Muscle of arm (tissue), 14 donors: ENCODE data around the gene HELQ. TPM values are rescaled to one million over a fixed set of nuclear protein-coding genes. Genes with fewer than 3 reads are reported as not detected.
A peak's percentile ranks its signal among the peaks of the same experiment; 100 is the strongest.
"Not testable (repeated sequence)": the region's sequence is repeated elsewhere in the genome, so short reads cannot be mapped to it uniquely, and the experiment has no call there.

Source experiments
- DNase-seq: peaks from one replicate; pipeline ENCODE4 v3.0.0-alpha.2; 2013
- long read RNA-seq, 11 donors: transcript quantifications; one replicate each; lab custom pipeline, GENCODE V29; 2026
- polyA plus RNA-seq, 12 donors: library from polyadenylated mRNA; unstranded; fragments of 120-200 nt; gene quantifications; one replicate each; pipeline ENCODE4 v1.2.1, GENCODE V29; 2013; ENCODE audit not compliant: insufficient read length in 12 of 12

Gene HELQ
- polyA plus RNA-seq, result 10 to 100 TPM in 11 of 12 donors, not detected in 1; 16.2 to 26.8 (median 18.2) TPM
- long read RNA-seq, donor 1, partial matches to known transcripts, result 70 of 227 reads
- long read RNA-seq, donor 1, other reads (novel, unspliced or antisense), result 152 of 227 reads
- long read RNA-seq, donor 2, transcript HELQ-202 (2 exons, 744 nt), result major isoform, 5 of 12 reads
- long read RNA-seq, donor 2, partial matches to known transcripts, result 5 of 12 reads
- long read RNA-seq, donor 2, other reads (novel, unspliced or antisense), result 0 of 12 reads
- long read RNA-seq, donor 3, partial matches to known transcripts, result 5 of 7 reads
- long read RNA-seq, donor 3, other reads (novel, unspliced or antisense), result 0 of 7 reads
- long read RNA-seq, donor 4, partial matches to known transcripts, result 0 of 1 reads
- long read RNA-seq, donor 4, other reads (novel, unspliced or antisense), result 0 of 1 reads
- long read RNA-seq, donor 5, transcript HELQ-202 (2 exons, 744 nt), result major isoform, 7 of 10 reads
- long read RNA-seq, donor 5, partial matches to known transcripts, result 0 of 10 reads
- long read RNA-seq, donor 5, other reads (novel, unspliced or antisense), result 0 of 10 reads
- long read RNA-seq, donor 6, partial matches to known transcripts, result 0 of 2 reads
- long read RNA-seq, donor 6, other reads (novel, unspliced or antisense), result 0 of 2 reads
- long read RNA-seq, donor 7, result 0 reads
- long read RNA-seq, donor 8, partial matches to known transcripts, result 0 of 4 reads
- long read RNA-seq, donor 8, other reads (novel, unspliced or antisense), result 0 of 4 reads
- long read RNA-seq, donor 9, partial matches to known transcripts, result 7 of 72 reads
- long read RNA-seq, donor 9, other reads (novel, unspliced or antisense), result 64 of 72 reads
- long read RNA-seq, donor 10, partial matches to known transcripts, result 24 of 75 reads
- long read RNA-seq, donor 10, other reads (novel, unspliced or antisense), result 48 of 75 reads
- long read RNA-seq, donor 11, partial matches to known transcripts, result 6 of 14 reads
- long read RNA-seq, donor 11, other reads (novel, unspliced or antisense), result 0 of 14 reads

- DNase-seq, result peak; percentile 99
Measured at GRCh38 chr4:83455281-83456183, at the start of gene HELQ, which contains the start of gene MRPS18C. Gene HELQ, minus strand, starts transcription at chr4:83455823. Its CDS starts 130 bp downstream, at chr4:83455693. Gene MRPS18C, plus strand, starts transcription at chr4:83456058. Its CDS starts 20 bp downstream, at chr4:83456078.

- DNase-seq, result no peak
Measured at GRCh38 chr4:83504996-83505395, 49.4 kb upstream of the HELQ start.

- no peak for DNase-seq
Measured at GRCh38 chr4:83504503-83504902, 48.9 kb upstream of the HELQ start.

- no peak for DNase-seq
Measured at GRCh38 chr4:83503974-83504373, 48.4 kb upstream of the HELQ start.

- not testable (repeated sequence) for DNase-seq
Measured at GRCh38 chr4:83501671-83502070, 46.0 kb upstream of the HELQ start.

- DNase-seq, result no peak
Measured at GRCh38 chr4:83498187-83498586, 42.6 kb upstream of the HELQ start.

GRCh38 chr4:83496085-83496917, 40.7 kb upstream of the HELQ start:
- DNase-seq, result not testable (repeated sequence)

GRCh38 chr4:83490876-83491450, 35.3 kb upstream of the HELQ start:
- no peak for DNase-seq

GRCh38 chr4:83489711-83490326, 34.2 kb upstream of the HELQ start:
- DNase-seq, result no peak

GRCh38 chr4:83486457-83487129, 31.0 kb upstream of the HELQ start:
- no peak for DNase-seq

GRCh38 chr4:83484500-83485461, 29.2 kb upstream of the HELQ start, which contains the start of gene ABRAXAS1:
Gene ABRAXAS1, minus strand, starts transcription at chr4:83485100. Its CDS starts 28 bp downstream, at chr4:83485072.
- peak; percentile 91 for DNase-seq

- no peak for DNase-seq
Measured at GRCh38 chr4:83473966-83474365, 18.3 kb upstream of the HELQ start.

GRCh38 chr4:83473423-83473822, 17.8 kb upstream of the HELQ start:
- no peak for DNase-seq

- no peak for DNase-seq
Measured at GRCh38 chr4:83456184-83456501, 520 bp upstream of the HELQ start.

- no peak for DNase-seq
Measured at GRCh38 chr4:83454686-83455085, 937 bp downstream of the HELQ start.

GRCh38 chr4:83449009-83449408, 6.6 kb downstream of the HELQ start:
- no peak for DNase-seq

GRCh38 chr4:83440899-83441298, 14.7 kb downstream of the HELQ start:
- no peak for DNase-seq
